Panc1 (cell line): ENCODE data around the gene FKBP14. TPM values are rescaled to one million over a fixed set of nuclear protein-coding genes. Genes with fewer than 3 reads are reported as not detected.

Source experiments
- ATAC-seq: fragments of 200-7000 bp; cut with Tn5 transposase; 2 replicates; pipeline ENCODE4 v1.9.1; 2020; ENCODE audit warnings: mild to moderate bottlenecking, moderate library complexity
- BruUV-seq: library from RNA; stranded (reverse); fragments of 400-500 nt; replicated peaks from 2 replicates; lab custom pipeline; 2021; lab: Mats Ljungman, UMichigan
- CTCF ChIA-PET: fragments of 300-600 bp; sonication (Branson Sonifier 250); formaldehyde crosslinking; loops from one replicate; lab custom pipeline; 2022; ENCODE audit warnings: antibody characterized with exemption; lab: Charles Lee
- POLR2A ChIA-PET: fragments of 300-600 bp; sonication (Branson Sonifier 250); formaldehyde crosslinking; loops from one replicate; lab custom pipeline; 2022; ENCODE audit warnings: antibody characterized with exemption; lab: Charles Lee
- DNase-seq: peaks from one replicate; pipeline ENCODE4 v3.0.0-alpha.2; 2010; ENCODE audit warnings: low read depth, low spot score
- H3K27ac ChIP-seq: 2 replicates; pipeline ENCODE4 v1.5.1; 2011; ENCODE audit warnings: mild to moderate bottlenecking, low read length, inconsistent platforms
- H3K27me3 ChIP-seq: fragments of 200-500 bp; sonication (Bioruptor generic); 2 replicates; pipeline ENCODE4 v1.6.0; 2014; ENCODE audit warnings: low read length, inconsistent platforms; ENCODE audit not compliant: control insufficient read depth, insufficient read depth
- H3K36me3 ChIP-seq: fragments of 200-500 bp; sonication (Bioruptor generic); 2 replicates; pipeline ENCODE4 v1.5.1; 2014; ENCODE audit warnings: inconsistent platforms, mild to moderate bottlenecking, low read length, moderate library complexity; ENCODE audit not compliant: control insufficient read depth, insufficient read depth
- H3K4me1 ChIP-seq: 2 replicates; pipeline ENCODE4 v1.5.1; 2011; ENCODE audit warnings: inconsistent platforms, mild to moderate bottlenecking, low read length, moderate library complexity; ENCODE audit not compliant: control insufficient read depth, insufficient read depth
- H3K4me3 ChIP-seq, 2 experiments: 2 replicates each; pipeline ENCODE4 v1.5.1; 2011 to 2012; ENCODE audit warnings: low read depth in 2 of 2, low read length in 2 of 2, mild to moderate bottlenecking in 2 of 2, inconsistent platforms in 1 of 2, moderate library complexity in 1 of 2
- H3K9me3 ChIP-seq: fragments of 200-500 bp; sonication (Bioruptor generic); 2 replicates; pipeline ENCODE4 v1.5.1; 2014; ENCODE audit warnings: low read depth, mild to moderate bottlenecking, inconsistent platforms, low read length, moderate library complexity; ENCODE audit not compliant: control insufficient read depth, insufficient read depth
- CTCF ChIP-seq: fragments of 450-650 bp; IDR thresholded peaks from 2 replicates; pipeline ENCODE4 v1.5.1; 2017; ENCODE audit warnings: mild to moderate bottlenecking
- POLR2AphosphoS5 ChIP-seq: IDR thresholded peaks from 2 replicates; pipeline ENCODE4 v1.6.1; 2012; ENCODE audit warnings: mild to moderate bottlenecking, low read depth, low read length, moderate library complexity
- SIN3A ChIP-seq: IDR thresholded peaks from 2 replicates; pipeline ENCODE4 v1.6.1; 2012; ENCODE audit warnings: low read depth, mild to moderate bottlenecking, low read length, moderate library complexity, borderline replicate concordance; ENCODE audit not compliant: insufficient read depth
- TCF7L2 ChIP-seq: IDR thresholded peaks from 2 replicates; pipeline ENCODE4 v1.6.1; 2011; ENCODE audit warnings: mild to moderate bottlenecking, low read depth, low read length, inconsistent platforms
- in situ Hi-C: cut with HindIII; loops from 2 replicates; pipeline ENCODE4 v1.10.0; 2016; ENCODE audit warnings: low sequenced_read_pairs, low pct_unique_long_range_greater_than_20kb
- intact Hi-C: fragments of 100-400 bp; cut with micrococcal nuclease; formaldehyde crosslinking; loops from one replicate; pipeline ENCODE4 v1.10.0; 2022; ENCODE audit not compliant: unreplicated experiment
- total RNA-seq: library from RNA; stranded (reverse); gene quantifications from one replicate; pipeline ENCODE4 v1.2.1, GENCODE V29; 2021; ENCODE audit not compliant: unreplicated experiment
- TF ChIP-seq, protein P1 (sequence below), 2 experiments: IDR thresholded peaks; 2 replicates each; pipeline ENCODE4 v1.6.1; 2011 to 2012; ENCODE audit warnings: low read depth in 2 of 2, control low read depth in 1 of 2, low read length in 1 of 2, mild to moderate bottlenecking in 1 of 2, moderate library complexity in 1 of 2; ENCODE audit not compliant: insufficient read depth in 1 of 2

FKBP14 gene
- total RNA-seq, 1 experiment from 2014 or later, result 36.0 TPM

DNA sequence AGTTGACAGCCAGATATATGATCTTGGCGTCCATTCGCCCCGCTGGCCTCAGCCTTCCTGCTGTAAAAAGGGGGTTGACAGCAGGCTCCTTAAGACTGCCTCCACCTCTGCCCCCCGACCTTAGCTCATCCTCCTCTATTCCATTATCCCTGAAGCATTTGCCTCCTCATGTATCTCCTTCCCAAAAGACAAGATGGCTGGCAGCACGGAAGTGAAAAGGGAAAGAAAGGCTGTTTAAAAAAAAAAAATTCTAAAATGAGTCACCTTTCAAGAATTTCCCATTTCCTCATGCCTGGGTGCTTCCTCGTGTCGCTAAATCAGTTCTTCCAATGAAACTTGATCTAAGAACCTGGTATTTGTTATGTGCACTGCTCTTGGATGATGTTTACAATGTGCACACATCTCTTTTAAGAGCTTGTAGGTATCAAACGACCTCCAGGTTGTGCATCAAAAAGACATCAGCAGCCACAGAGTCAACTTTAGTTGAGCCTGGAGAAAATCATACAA, 38.6 kb downstream of the FKBP14 start:
- peak; percentile 70; the same call in 1 of the 2 replicates for TF ChIP-seq TCF7L2
- no peak for TF ChIP-seq POLR2AphosphoS5
- TF ChIP-seq, protein P1, sequence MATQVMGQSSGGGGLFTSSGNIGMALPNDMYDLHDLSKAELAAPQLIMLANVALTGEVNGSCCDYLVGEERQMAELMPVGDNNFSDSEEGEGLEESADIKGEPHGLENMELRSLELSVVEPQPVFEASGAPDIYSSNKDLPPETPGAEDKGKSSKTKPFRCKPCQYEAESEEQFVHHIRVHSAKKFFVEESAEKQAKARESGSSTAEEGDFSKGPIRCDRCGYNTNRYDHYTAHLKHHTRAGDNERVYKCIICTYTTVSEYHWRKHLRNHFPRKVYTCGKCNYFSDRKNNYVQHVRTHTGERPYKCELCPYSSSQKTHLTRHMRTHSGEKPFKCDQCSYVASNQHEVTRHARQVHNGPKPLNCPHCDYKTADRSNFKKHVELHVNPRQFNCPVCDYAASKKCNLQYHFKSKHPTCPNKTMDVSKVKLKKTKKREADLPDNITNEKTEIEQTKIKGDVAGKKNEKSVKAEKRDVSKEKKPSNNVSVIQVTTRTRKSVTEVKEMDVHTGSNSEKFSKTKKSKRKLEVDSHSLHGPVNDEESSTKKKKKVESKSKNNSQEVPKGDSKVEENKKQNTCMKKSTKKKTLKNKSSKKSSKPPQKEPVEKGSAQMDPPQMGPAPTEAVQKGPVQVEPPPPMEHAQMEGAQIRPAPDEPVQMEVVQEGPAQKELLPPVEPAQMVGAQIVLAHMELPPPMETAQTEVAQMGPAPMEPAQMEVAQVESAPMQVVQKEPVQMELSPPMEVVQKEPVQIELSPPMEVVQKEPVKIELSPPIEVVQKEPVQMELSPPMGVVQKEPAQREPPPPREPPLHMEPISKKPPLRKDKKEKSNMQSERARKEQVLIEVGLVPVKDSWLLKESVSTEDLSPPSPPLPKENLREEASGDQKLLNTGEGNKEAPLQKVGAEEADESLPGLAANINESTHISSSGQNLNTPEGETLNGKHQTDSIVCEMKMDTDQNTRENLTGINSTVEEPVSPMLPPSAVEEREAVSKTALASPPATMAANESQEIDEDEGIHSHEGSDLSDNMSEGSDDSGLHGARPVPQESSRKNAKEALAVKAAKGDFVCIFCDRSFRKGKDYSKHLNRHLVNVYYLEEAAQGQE (IDR thresholded peaks at IDR 0.05; ENCODE audit: insufficient read depth in 1 of 2, low read depth in 2 of 2, low read length in 1 of 2), result no peak
- 0 out of 2 replicates have a peak, but pooled peaks have one; percentile 11 for TF ChIP-seq SIN3A
- Histone ChIP-seq H3K27me3 (no peaks in the 10 kb centered on the region), H3K4me1 (peaks cover 26% of the 10 kb centered on the region), H3K9me3 (peaks cover 1% of the 10 kb centered on the region; the same call in 1 of the 2 replicates), H3K4me3 (peak overlapping the region; percentile 79 to 85), H3K27ac (peak overlapping the region; percentile 92), H3K36me3 (no peaks in the 10 kb centered on the region; the same call in 1 of the 2 replicates)
- POLR2A ChIA-PET, result interaction anchor here (0.6 to 1.1 kb wide), 3 partner anchors 23 to 194 kb away, joined by 3 to 4 read pairs (median 3); no protein-coding TSS in a partner anchor
- intact Hi-C loops (loop anchor here (5.0 kb wide), 1 partner anchor 74 kb away; no protein-coding TSS in a partner anchor), in situ Hi-C loops (no loop called here)
- TSS peak; percentile 85 for BruUV-seq
- ATAC-seq, result peak; percentile 47
- peak; percentile 81 for DNase-seq
- CTCF ChIA-PET, result no interaction called here

- no peaks in the 10 kb centered on the region for H3K27me3 ChIP-seq
- TF ChIP-seq TCF7L2 (no peak), CTCF (no peak)
- TF ChIP-seq, protein P1 (IDR thresholded peaks at IDR 0.05; ENCODE audit: insufficient read depth in 1 of 2, low read depth in 2 of 2, low read length in 1 of 2), result no peak
- ATAC-seq (no peak), DNase-seq (peak; percentile 36)
- peak overlapping the region; percentile 92 for H3K27ac ChIP-seq
- peak overlapping the region; percentile 79 to 85; a peak in 3 of 4 replicates for H3K4me3 ChIP-seq
- H3K9me3 ChIP-seq, result no peaks in the 10 kb centered on the region
- POLR2A ChIA-PET, result interaction anchor here (1.0 kb wide), 1 partner anchor 10 kb away, joined by 4 read pairs; no protein-coding TSS in a partner anchor
- intact Hi-C loops, result loop anchor here (5.0 kb wide), 1 partner anchor 75 kb away; no protein-coding TSS in a partner anchor
- no TSS peak for BruUV-seq
- in situ Hi-C loops, result no loop called here
- no peaks in the 10 kb centered on the region; the same call in 1 of the 2 replicates for H3K36me3 ChIP-seq
- H3K4me1 ChIP-seq, result peaks cover 26% of the 10 kb centered on the region
- CTCF ChIA-PET, result no interaction called here
Observed at GRCh38 chr7:29987083-29987482, 39.4 kb downstream of the FKBP14 start.
